HepG2 (cell line): Measurements from ENCODE around the gene RAI14. TPM values are rescaled to one million over a fixed set of nuclear protein-coding genes. Genes with fewer than 3 reads are reported as not detected.

ENCODE experiments used
- ATF2 ChIP-seq: sonication (generic); formaldehyde crosslinking; IDR thresholded peaks from 2 replicates; pipeline ENCODE4 v1.4.0; 2020; ENCODE audit warnings: missing genetic modification reagents
- CREB1 ChIP-seq, 2 experiments: fragments of 450-650 bp in 1 of 2; IDR thresholded peaks; 2 replicates each; pipeline ENCODE4 v1.6.1; 2016 to 2017; ENCODE audit warnings: control low read depth in 1 of 2, mild to moderate bottlenecking in 1 of 2, missing compliant biosample characterization in 1 of 2, missing genetic modification characterization in 1 of 2
- FOXP1 ChIP-seq, 2 experiments: fragments of 450-650 bp in 1 of 2; IDR thresholded peaks; 2 replicates each; pipeline ENCODE4 v1.6.1; 2017 to 2018; ENCODE audit warnings: antibody characterized with exemption in 1 of 2
- HNF4G ChIP-seq, 2 experiments: sonication (generic) in 1 of 2; formaldehyde crosslinking in 1 of 2; IDR thresholded peaks; 2 replicates each; pipeline versions ENCODE4 v1.4.0 to v1.6.1; 2011 to 2020; ENCODE audit warnings: borderline replicate concordance in 2 of 2, low read depth in 2 of 2, mild to moderate bottlenecking in 2 of 2, low read length in 1 of 2, missing genetic modification reagents in 1 of 2, moderate library complexity in 1 of 2
- MIER3 ChIP-seq: IDR thresholded peaks from 2 replicates; pipeline ENCODE4 v1.6.1; 2016; ENCODE audit warnings: missing compliant biosample characterization, borderline replicate concordance
- NR2C2 ChIP-seq: sonication (generic); formaldehyde crosslinking; IDR thresholded peaks from 2 replicates; pipeline ENCODE4 v1.4.0; 2020; ENCODE audit warnings: missing genetic modification reagents, mild to moderate bottlenecking, moderate library complexity, borderline replicate concordance
- SOX13 ChIP-seq, 3 experiments: fragments of 450-650 bp in 1 of 3; sonication (generic) in 1 of 3; formaldehyde crosslinking in 1 of 3; IDR thresholded peaks in 2 of 3; conservative IDR thresholded peaks in 1 of 3; 2 replicates each; pipeline versions ENCODE4 v1.5.0 to v1.6.1; 2016 to 2020; ENCODE audit warnings: antibody characterized with exemption in 1 of 3, mild to moderate bottlenecking in 1 of 3, missing compliant biosample characterization in 1 of 3, missing genetic modification reagents in 1 of 3, moderate library complexity in 1 of 3
- TEAD3 ChIP-seq: optimal IDR thresholded peaks from 2 replicates; pipeline ENCODE3; 2016; ENCODE audit warnings: borderline replicate concordance
- ZMYM4 ChIP-seq: sonication (generic); formaldehyde crosslinking; IDR thresholded peaks from 2 replicates; pipeline ENCODE4 v1.8.1; 2023; ENCODE audit warnings: mild to moderate bottlenecking, missing genetic modification reagents
- ZNF546 ChIP-seq: sonication (generic); formaldehyde crosslinking; conservative IDR thresholded peaks from 2 replicates; pipeline ENCODE4 v1.8.1; 2023; ENCODE audit warnings: mild to moderate bottlenecking, missing genetic modification reagents
- ZNF614 ChIP-seq: IDR thresholded peaks from 2 replicates; pipeline ENCODE4 v1.6.1; 2018; ENCODE audit warnings: missing biosample characterization, missing genetic modification reagents, inconsistent platforms, borderline replicate concordance
- ZNF850 ChIP-seq: sonication (generic); formaldehyde crosslinking; conservative IDR thresholded peaks from 2 replicates; pipeline ENCODE4 v1.9.0; 2021; ENCODE audit warnings: mild to moderate bottlenecking, missing genetic modification reagents
- polyA plus RNA-seq, 8 experiments: library from polyadenylated mRNA; depleted of rRNA in 3 of 8; stranded (reverse) in 7 of 8; unstranded in 1 of 8; fragments of >200 nt; fragmentation: Illumina TruSeq in 4 of 8; extraction: Trizol in 4 of 8; gene quantifications; 2 replicates each; pipeline versions ENCODE4 v1.2.1 to v1.2.3, GENCODE V29; 2011 to 2016; ENCODE audit warnings: low read depth in 4 of 8, missing spikeins in 1 of 8, mixed read lengths in 1 of 8; ENCODE audit not compliant: insufficient read depth in 1 of 8
- total RNA-seq, 5 experiments: library from RNA; depleted of rRNA; stranded (reverse); fragments of >200 nt; fragmentation: Illumina TruSeq; extraction: Trizol; gene quantifications; 2 replicates each; pipeline ENCODE4 v1.2.3, GENCODE V29; 2016; ENCODE audit warnings: low read depth in 1 of 5
- TF ChIP-seq, protein P1 (sequence below): sonication (generic); formaldehyde crosslinking; IDR thresholded peaks from 2 replicates; pipeline ENCODE4 v1.5.0; 2020; ENCODE audit warnings: missing genetic modification reagents
- TF ChIP-seq, protein P2 (sequence below): sonication (generic); formaldehyde crosslinking; IDR thresholded peaks from 2 replicates; pipeline ENCODE4 v1.4.0; 2020; ENCODE audit warnings: missing genetic modification reagents
- TF ChIP-seq, protein P3 (sequence below): sonication (generic); formaldehyde crosslinking; IDR thresholded peaks from 2 replicates; pipeline ENCODE4 v1.4.0; 2020; ENCODE audit warnings: missing genetic modification reagents

RAI14 gene
- total and polyA plus RNA-seq, 2 of the 13 experiments (the other 11 are each of a cell fraction or from before 2014, with no cell fraction given): 12.6 to 18.2 TPM

- peak; percentile 30 for TF ChIP-seq TEAD3 (CRISPR knock-in tag)
- peak; percentile 72 for TF ChIP-seq MIER3 (CRISPR knock-in tag)
- TF ChIP-seq, protein P1, sequence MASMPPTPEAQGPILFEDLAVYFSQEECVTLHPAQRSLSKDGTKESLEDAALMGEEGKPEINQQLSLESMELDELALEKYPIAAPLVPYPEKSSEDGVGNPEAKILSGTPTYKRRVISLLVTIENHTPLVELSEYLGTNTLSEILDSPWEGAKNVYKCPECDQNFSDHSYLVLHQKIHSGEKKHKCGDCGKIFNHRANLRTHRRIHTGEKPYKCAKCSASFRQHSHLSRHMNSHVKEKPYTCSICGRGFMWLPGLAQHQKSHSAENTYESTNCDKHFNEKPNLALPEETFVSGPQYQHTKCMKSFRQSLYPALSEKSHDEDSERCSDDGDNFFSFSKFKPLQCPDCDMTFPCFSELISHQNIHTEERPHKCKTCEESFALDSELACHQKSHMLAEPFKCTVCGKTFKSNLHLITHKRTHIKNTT: no peak
- TF ChIP-seq, protein P2, sequence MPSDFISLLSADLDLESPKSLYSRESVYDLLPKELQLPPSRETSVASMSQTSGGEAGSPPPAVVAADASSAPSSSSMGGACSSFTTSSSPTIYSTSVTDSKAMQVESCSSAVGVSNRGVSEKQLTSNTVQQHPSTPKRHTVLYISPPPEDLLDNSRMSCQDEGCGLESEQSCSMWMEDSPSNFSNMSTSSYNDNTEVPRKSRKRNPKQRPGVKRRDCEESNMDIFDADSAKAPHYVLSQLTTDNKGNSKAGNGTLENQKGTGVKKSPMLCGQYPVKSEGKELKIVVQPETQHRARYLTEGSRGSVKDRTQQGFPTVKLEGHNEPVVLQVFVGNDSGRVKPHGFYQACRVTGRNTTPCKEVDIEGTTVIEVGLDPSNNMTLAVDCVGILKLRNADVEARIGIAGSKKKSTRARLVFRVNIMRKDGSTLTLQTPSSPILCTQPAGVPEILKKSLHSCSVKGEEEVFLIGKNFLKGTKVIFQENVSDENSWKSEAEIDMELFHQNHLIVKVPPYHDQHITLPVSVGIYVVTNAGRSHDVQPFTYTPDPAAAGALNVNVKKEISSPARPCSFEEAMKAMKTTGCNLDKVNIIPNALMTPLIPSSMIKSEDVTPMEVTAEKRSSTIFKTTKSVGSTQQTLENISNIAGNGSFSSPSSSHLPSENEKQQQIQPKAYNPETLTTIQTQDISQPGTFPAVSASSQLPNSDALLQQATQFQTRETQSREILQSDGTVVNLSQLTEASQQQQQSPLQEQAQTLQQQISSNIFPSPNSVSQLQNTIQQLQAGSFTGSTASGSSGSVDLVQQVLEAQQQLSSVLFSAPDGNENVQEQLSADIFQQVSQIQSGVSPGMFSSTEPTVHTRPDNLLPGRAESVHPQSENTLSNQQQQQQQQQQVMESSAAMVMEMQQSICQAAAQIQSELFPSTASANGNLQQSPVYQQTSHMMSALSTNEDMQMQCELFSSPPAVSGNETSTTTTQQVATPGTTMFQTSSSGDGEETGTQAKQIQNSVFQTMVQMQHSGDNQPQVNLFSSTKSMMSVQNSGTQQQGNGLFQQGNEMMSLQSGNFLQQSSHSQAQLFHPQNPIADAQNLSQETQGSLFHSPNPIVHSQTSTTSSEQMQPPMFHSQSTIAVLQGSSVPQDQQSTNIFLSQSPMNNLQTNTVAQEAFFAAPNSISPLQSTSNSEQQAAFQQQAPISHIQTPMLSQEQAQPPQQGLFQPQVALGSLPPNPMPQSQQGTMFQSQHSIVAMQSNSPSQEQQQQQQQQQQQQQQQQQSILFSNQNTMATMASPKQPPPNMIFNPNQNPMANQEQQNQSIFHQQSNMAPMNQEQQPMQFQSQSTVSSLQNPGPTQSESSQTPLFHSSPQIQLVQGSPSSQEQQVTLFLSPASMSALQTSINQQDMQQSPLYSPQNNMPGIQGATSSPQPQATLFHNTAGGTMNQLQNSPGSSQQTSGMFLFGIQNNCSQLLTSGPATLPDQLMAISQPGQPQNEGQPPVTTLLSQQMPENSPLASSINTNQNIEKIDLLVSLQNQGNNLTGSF: no peak
- no peak for TF ChIP-seq ZNF546 (CRISPR knock-in tag)
- no peak for TF ChIP-seq ZNF850 (CRISPR knock-in tag)
- TF ChIP-seq, protein P3, sequence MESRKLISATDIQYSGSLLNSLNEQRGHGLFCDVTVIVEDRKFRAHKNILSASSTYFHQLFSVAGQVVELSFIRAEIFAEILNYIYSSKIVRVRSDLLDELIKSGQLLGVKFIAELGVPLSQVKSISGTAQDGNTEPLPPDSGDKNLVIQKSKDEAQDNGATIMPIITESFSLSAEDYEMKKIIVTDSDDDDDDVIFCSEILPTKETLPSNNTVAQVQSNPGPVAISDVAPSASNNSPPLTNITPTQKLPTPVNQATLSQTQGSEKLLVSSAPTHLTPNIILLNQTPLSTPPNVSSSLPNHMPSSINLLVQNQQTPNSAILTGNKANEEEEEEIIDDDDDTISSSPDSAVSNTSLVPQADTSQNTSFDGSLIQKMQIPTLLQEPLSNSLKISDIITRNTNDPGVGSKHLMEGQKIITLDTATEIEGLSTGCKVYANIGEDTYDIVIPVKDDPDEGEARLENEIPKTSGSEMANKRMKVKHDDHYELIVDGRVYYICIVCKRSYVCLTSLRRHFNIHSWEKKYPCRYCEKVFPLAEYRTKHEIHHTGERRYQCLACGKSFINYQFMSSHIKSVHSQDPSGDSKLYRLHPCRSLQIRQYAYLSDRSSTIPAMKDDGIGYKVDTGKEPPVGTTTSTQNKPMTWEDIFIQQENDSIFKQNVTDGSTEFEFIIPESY (CRISPR knock-in tag): 0 out of 2 replicates have a peak, but pooled peaks have one; percentile 28
- TF ChIP-seq ATF2 (CRISPR knock-in tag): peak; percentile 69
- TF ChIP-seq ZNF614 (CRISPR knock-in tag): peak; percentile 84
- TF ChIP-seq HNF4G (IDR thresholded peaks at IDR 0.05; ENCODE audit: borderline replicate concordance, low read depth, low read length): peak; percentile 83
- 0 out of 2 replicates have a peak, but pooled peaks have one; percentile 43 for TF ChIP-seq HNF4G (CRISPR knock-in tag; IDR thresholded peaks at IDR 0.05; ENCODE audit: borderline replicate concordance, low read depth)
- TF ChIP-seq FOXP1 (IDR thresholded peaks at IDR 0.05): no peak
- TF ChIP-seq FOXP1 (CRISPR knock-in tag; IDR thresholded peaks at IDR 0.05): peak; percentile 76
- TF ChIP-seq CREB1 (IDR thresholded peaks at IDR 0.05): no peak
- no peak; the same call in 1 of the 2 replicates for TF ChIP-seq CREB1 (CRISPR knock-in tag; IDR thresholded peaks at IDR 0.05)
- TF ChIP-seq SOX13 (IDR thresholded peaks at IDR 0.05): no peak
- peak in 1 of 2 experiments; percentile 72; a peak in 2 of 4 replicates for TF ChIP-seq SOX13 (CRISPR knock-in tag; conservative IDR thresholded peaks at IDR 0.05 in 1 of 2, IDR thresholded peaks at IDR 0.05 in 1 of 2)
- peak; percentile 63 for TF ChIP-seq ZMYM4 (CRISPR knock-in tag)
- TF ChIP-seq NR2C2 (CRISPR knock-in tag): peak; percentile 90
Measured at GRCh38 chr5:34756781-34757624, 100.9 kb downstream of the RAI14 start (continued).
